ENCODE data around the gene PANX2.
"Not testable (repeated sequence)": the region's sequence is repeated elsewhere in the genome, so short reads cannot be mapped to it uniquely, and the experiment has no call there.

DNA sequence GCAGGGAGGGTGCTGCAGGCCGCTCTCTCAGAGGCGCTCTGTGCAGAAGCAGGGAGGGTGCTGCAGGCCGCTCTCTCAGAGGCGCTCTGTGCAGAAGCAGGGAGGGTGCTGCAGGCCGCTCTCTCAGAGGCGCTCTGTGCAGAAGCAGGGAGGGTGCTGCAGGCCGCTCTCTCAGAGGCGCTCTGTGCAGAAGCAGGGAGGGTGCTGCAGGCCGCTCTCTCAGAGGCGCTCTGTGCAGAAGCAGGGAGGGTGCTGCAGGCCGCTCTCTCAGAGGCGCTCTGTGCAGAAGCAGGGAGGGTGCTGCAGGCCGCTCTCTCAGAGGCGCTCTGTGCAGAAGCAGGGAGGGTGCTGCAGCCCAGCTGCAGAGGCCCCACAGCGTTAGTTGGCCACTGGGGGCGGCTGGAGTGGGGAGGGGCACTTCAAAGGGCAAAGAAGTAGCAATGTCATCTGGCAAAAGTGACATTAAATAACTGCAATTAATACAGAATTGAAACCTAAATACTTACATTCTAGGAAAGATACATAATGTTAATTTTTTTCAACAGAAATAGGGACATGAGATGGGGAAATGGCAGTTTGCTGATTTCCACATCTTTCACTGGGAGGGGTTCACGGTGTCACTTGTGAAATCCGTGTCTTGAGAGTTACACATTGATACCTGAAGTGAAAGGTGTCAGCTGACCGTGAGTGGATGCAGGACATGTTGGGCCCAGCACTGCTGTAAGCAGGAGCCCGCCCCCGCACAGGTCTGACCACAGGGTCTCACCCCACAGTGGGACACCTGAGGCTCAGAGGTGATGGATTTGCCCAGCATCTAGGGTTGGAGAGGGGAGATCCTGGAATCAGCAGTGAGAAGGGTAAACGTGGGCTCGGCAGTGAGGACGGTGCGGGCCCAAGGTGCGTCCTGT, 23.0 kb upstream of the PANX2 start:
- not testable (repeated sequence) for TF ChIP-seq CTCF (IDR thresholded peaks at IDR 0.05; ENCODE audit: low read length); EZH2 (optimal IDR thresholded peaks at IDR 0.05; ENCODE audit: low read depth, low read length)

Data from MM.1S (cell line).